ENCODE results near the gene IL17RC.

Gene IL17RC

DNA sequence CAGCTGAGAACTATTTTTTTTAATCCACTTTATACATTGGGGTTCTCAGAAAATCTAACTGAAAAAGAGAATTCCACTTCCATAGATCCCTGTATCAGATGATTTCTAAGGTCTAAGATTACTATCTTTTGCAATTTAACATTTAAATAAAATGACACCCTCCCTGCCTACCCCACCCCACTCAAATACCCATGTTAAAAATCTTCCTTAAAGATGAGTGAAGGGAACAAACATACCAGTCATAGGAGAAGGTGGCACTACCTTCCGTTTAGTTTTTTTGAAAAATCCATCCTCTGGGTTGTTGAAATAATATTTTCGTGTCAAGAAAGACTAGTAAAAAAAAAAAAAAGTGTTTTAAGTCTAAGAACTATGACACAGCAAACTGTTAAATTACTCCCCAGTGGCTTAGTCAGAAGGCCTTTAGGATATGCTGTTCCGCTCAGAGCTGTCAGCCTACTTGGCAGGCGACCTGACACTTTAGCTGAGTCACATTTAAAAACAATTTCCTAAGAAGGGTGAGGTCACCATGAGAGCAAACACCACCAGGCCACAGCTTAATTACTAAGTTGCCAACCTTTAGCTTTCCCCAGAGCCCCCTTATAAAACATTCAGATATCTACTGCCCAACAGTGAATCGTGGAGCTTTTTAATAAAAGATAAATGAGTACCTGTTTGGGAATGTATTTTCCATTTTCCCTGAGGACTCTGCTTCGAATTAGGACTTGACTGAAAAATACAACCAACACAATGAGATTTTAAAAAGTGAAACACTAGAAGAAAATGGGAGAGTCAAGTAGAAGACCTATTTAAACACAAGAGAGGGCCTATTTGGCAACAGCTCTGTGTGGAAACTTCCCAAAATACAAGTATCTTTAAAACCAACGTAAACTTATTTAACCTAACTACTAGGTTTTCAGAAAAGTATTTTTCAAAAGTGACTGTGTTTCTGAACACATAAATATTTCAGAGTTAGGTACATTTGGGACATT is 60.1 kb downstream of the IL17RC start:
- DNase-seq (ENCODE audit: low read depth in 4 of 4, low spot score in 1 of 4), result no peak

DNA sequence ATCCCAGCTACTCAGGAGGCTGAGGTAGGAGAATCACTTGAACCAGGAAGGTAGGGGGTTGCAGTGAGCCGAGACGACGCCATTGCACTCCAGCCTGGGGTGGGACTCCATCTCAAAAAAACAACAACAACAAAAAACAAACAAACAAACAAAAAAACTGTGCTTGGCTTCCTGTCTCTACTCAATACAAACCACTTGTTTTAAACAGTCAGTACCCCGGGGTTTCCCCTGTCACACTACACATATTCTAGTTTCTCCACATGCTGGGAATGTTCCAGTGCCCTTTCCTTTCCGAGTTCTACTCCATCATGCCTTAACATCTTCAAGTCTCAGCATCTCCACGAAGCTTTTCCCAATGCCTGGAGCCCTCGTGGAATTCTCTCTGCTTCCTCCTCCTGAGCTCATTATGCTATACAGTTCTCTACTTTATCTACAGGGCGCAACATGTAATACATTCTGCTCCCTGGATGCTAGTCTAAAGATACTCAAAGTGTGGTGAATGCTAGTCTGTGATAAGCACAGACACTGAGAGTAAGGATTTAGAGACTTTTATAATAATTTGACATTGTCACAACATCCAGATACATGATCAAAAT is 61.9 kb downstream of the IL17RC start:
- DNase-seq (ENCODE audit: low read depth in 4 of 4, low spot score in 1 of 4), result no peak

DNA sequence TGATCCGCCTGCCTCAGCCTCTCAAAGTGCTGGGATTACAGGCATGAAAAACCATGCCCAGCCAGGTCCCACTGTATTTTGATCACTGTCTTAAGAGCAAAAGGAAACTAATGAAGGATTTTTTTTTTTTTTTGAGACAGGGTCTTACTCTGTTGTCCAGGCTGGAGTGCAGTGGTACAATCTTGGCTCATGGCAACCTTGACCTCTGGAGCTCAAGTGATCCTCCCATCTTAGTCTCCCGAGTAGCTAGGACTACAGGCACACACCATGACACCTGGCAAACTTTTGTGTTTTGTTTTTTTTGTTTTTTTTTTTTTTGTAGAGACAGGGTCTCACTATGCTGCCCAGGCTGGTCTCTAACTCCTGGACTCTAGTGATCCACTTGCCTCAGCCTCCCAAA is 63.4 kb downstream of the IL17RC start:
- no peak for DNase-seq (ENCODE audit: low read depth in 4 of 4, low spot score in 1 of 4)

Data from stimulated activated CD4-positive, alpha-beta T cell treated with anti-CD3 and anti-CD28 coated beads, Interleukin-1b, Interleukin-23, amount 100 ng/mL, for 24 hours (primary cell).